ENCODE results near the gene DUSP19. TPM values are rescaled to one million over a fixed set of nuclear protein-coding genes. Genes with fewer than 3 reads are reported as not detected.

Gene DUSP19
- polyA plus RNA-seq, 1 donor (not counting 4 experiments of a cell fraction or from before 2014, with no cell fraction given): 1.1 TPM

DNA sequence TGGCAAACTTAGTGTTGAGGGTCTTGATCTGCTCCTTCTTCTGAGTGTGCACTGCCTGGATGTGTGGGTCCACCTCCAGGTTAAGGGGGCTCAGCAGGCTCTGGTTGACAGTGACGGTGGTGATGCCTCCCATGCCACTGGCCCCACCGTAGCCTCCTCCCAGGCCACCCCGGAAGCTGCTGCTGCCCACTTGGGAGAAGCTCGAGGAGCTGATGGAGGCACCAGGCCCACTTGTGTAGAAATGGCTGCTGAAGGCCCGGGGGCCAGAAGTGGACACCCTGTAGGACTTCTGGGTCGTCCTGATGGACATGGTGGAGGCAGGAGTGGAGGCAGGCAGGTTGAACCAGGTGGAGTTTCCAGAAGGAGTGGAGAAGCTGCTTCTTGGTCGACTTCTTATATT is 6.4 kb upstream of the DUSP19 start:
- no peaks in the 10 kb centered on the region for H3K9me3 ChIP-seq (ENCODE audit: control insufficient read depth, low read depth, low read length)
- DNase-seq (ENCODE audit: low read depth, low spot score): no peak
- peaks cover 3% of the 10 kb centered on the region for H3K27me3 ChIP-seq (ENCODE audit: control insufficient read depth, extremely low read depth, insufficient read depth, low read length)
- no peaks in the 10 kb centered on the region for H3K36me3 ChIP-seq (ENCODE audit: control insufficient read depth in 2 of 2, extremely low read depth in 1 of 2, insufficient read depth in 2 of 2, low read length in 2 of 2)
- TF ChIP-seq EZH2 (IDR thresholded peaks at IDR 0.05; ENCODE audit: low read length): no peak
- FAIRE-seq: no peak
- dilution Hi-C loops (cut with MboI; ENCODE audit: extremely low pct_ligation_motif_present, low sequenced_read_pairs): no loop called here
- no peaks in the 10 kb centered on the region for H4K20me1 ChIP-seq (ENCODE audit: control insufficient read depth, extremely low read depth, insufficient read depth, low read length)
- H3K27ac ChIP-seq (ENCODE audit: control insufficient read depth, insufficient read depth, low read length): no peak overlapping the region
- no peak overlapping the region for H3K4me2 ChIP-seq (ENCODE audit: control insufficient read depth, extremely low read depth, insufficient read depth, low read depth, low read length)
- H3K4me3 ChIP-seq (ENCODE audit: control insufficient read depth in 2 of 3, extremely low read depth in 1 of 3, insufficient read depth in 2 of 3, low read depth in 1 of 3, low read length in 3 of 3): no peak overlapping the region
- no peaks in the 10 kb centered on the region for H3K79me2 ChIP-seq (ENCODE audit: control insufficient read depth, insufficient read depth, low read length)
- H3K9ac ChIP-seq (ENCODE audit: control insufficient read depth, extremely low read depth, insufficient read depth, low read length): no peak overlapping the region
- H3K4me1 ChIP-seq (ENCODE audit: control insufficient read depth, extremely low read depth, insufficient read depth, low read length): no peaks in the 10 kb centered on the region
- H3K9me1 ChIP-seq (ENCODE audit: control insufficient read depth, extremely low read depth, insufficient read depth, low read length): no peaks in the 10 kb centered on the region
- no peak overlapping the region for H2AFZ ChIP-seq (ENCODE audit: control insufficient read depth, low read length)

GRCh38 chr2:183078163-183078463 is 434 bp upstream of the DUSP19 start:
- Histone ChIP-seq H3K4me2 (ENCODE audit: control insufficient read depth, extremely low read depth, insufficient read depth, low read depth, low read length) (peak overlapping the region; percentile 86), H3K9ac (ENCODE audit: control insufficient read depth, extremely low read depth, insufficient read depth, low read length) (peak overlapping the region; percentile 69), H2AFZ (ENCODE audit: control insufficient read depth, low read length) (peak overlapping the region; percentile 99), H3K36me3 (ENCODE audit: control insufficient read depth in 2 of 2, extremely low read depth in 1 of 2, insufficient read depth in 2 of 2, low read length in 2 of 2) (no peaks in the 10 kb centered on the region), H3K27ac (ENCODE audit: control insufficient read depth, insufficient read depth, low read length) (peak overlapping the region; percentile 63), H3K4me1 (ENCODE audit: control insufficient read depth, extremely low read depth, insufficient read depth, low read length) (peaks cover 3% of the 10 kb centered on the region), H3K79me2 (ENCODE audit: control insufficient read depth, insufficient read depth, low read length) (no peaks in the 10 kb centered on the region), H4K20me1 (ENCODE audit: control insufficient read depth, extremely low read depth, insufficient read depth, low read length) (no peaks in the 10 kb centered on the region), H3K9me1 (ENCODE audit: control insufficient read depth, extremely low read depth, insufficient read depth, low read length) (no peaks in the 10 kb centered on the region), H3K4me3 (ENCODE audit: control insufficient read depth in 2 of 3, extremely low read depth in 1 of 3, insufficient read depth in 2 of 3, low read depth in 1 of 3, low read length in 3 of 3) (peak overlapping the region; percentile 49 to 88 (median 76)), H3K27me3 (ENCODE audit: control insufficient read depth, extremely low read depth, insufficient read depth, low read length) (no peaks in the 10 kb centered on the region), H3K9me3 (ENCODE audit: control insufficient read depth, low read depth, low read length) (no peaks in the 10 kb centered on the region)
- dilution Hi-C loops (cut with MboI; ENCODE audit: extremely low pct_ligation_motif_present, low sequenced_read_pairs): no loop called here
- no peak for FAIRE-seq
- TF ChIP-seq, protein P1, sequence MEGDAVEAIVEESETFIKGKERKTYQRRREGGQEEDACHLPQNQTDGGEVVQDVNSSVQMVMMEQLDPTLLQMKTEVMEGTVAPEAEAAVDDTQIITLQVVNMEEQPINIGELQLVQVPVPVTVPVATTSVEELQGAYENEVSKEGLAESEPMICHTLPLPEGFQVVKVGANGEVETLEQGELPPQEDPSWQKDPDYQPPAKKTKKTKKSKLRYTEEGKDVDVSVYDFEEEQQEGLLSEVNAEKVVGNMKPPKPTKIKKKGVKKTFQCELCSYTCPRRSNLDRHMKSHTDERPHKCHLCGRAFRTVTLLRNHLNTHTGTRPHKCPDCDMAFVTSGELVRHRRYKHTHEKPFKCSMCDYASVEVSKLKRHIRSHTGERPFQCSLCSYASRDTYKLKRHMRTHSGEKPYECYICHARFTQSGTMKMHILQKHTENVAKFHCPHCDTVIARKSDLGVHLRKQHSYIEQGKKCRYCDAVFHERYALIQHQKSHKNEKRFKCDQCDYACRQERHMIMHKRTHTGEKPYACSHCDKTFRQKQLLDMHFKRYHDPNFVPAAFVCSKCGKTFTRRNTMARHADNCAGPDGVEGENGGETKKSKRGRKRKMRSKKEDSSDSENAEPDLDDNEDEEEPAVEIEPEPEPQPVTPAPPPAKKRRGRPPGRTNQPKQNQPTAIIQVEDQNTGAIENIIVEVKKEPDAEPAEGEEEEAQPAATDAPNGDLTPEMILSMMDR (optimal IDR thresholded peaks at IDR 0.05 in 1 of 3, IDR thresholded peaks at IDR 0.05 in 1 of 3, conservative IDR thresholded peaks at IDR 0.05 in 1 of 3; ENCODE audit: extremely low read depth in 1 of 3, insufficient read depth in 2 of 3, low read length in 3 of 3): no peak
- no peak for DNase-seq (ENCODE audit: low read depth, low spot score)

GRCh38 chr2:183079139-183079775 is 710 bp downstream of the DUSP19 start:
- dilution Hi-C loops (cut with MboI; ENCODE audit: extremely low pct_ligation_motif_present, low sequenced_read_pairs): no loop called here
- Histone ChIP-seq H3K79me2 (ENCODE audit: control insufficient read depth, insufficient read depth, low read length) (no peaks in the 10 kb centered on the region), H3K4me3 (ENCODE audit: control insufficient read depth in 2 of 3, extremely low read depth in 1 of 3, insufficient read depth in 2 of 3, low read depth in 1 of 3, low read length in 3 of 3) (peak overlapping the region; percentile 49 to 88 (median 76)), H4K20me1 (ENCODE audit: control insufficient read depth, extremely low read depth, insufficient read depth, low read length) (no peaks in the 10 kb centered on the region), H3K9me1 (ENCODE audit: control insufficient read depth, extremely low read depth, insufficient read depth, low read length) (no peaks in the 10 kb centered on the region), H3K4me1 (ENCODE audit: control insufficient read depth, extremely low read depth, insufficient read depth, low read length) (peaks cover 3% of the 10 kb centered on the region), H3K4me2 (ENCODE audit: control insufficient read depth, extremely low read depth, insufficient read depth, low read depth, low read length) (peak overlapping the region; percentile 86), H3K9ac (ENCODE audit: control insufficient read depth, extremely low read depth, insufficient read depth, low read length) (peak overlapping the region; percentile 69), H3K9me3 (ENCODE audit: control insufficient read depth, low read depth, low read length) (no peaks in the 10 kb centered on the region), H3K27me3 (ENCODE audit: control insufficient read depth, extremely low read depth, insufficient read depth, low read length) (no peaks in the 10 kb centered on the region), H3K36me3 (ENCODE audit: control insufficient read depth in 2 of 2, extremely low read depth in 1 of 2, insufficient read depth in 2 of 2, low read length in 2 of 2) (no peaks in the 10 kb centered on the region), H2AFZ (ENCODE audit: control insufficient read depth, low read length) (peak overlapping the region; percentile 99), H3K27ac (ENCODE audit: control insufficient read depth, insufficient read depth, low read length) (peak overlapping the region; percentile 63)
- FAIRE-seq (peak; percentile 17), DNase-seq (ENCODE audit: low read depth, low spot score) (no peak)
- TF ChIP-seq EZH2 (IDR thresholded peaks at IDR 0.05; ENCODE audit: low read length): no peak
- TF ChIP-seq, protein P1 (optimal IDR thresholded peaks at IDR 0.05 in 1 of 3, IDR thresholded peaks at IDR 0.05 in 1 of 3, conservative IDR thresholded peaks at IDR 0.05 in 1 of 3; ENCODE audit: extremely low read depth in 1 of 3, insufficient read depth in 2 of 3, low read length in 3 of 3): no peak

Data from keratinocyte (primary cell).